H9 (cell line): Measurements from ENCODE around the gene DLEC1. TPM values are rescaled to one million over a fixed set of nuclear protein-coding genes. Genes with fewer than 3 reads are reported as not detected.

ENCODE experiments used
- DNase-seq: peaks from one replicate; pipeline ENCODE4 v3.0.0-alpha.2; 2017
- H2AFZ ChIP-seq: one replicate; pipeline ENCODE4 v1.6.1; 2013; ENCODE audit warnings: mild to moderate bottlenecking, low read length, control low read depth, moderate library complexity
- H2AK5ac ChIP-seq: 2 replicates; pipeline ENCODE4 v1.6.1; 2013; ENCODE audit warnings: low read length, control low read depth, mixed read lengths; ENCODE audit not compliant: insufficient read length
- H2BK120ac ChIP-seq: one replicate; pipeline ENCODE4 v1.6.1; 2013; ENCODE audit warnings: low read depth, mild to moderate bottlenecking, low read length, control low read depth, inconsistent platforms; ENCODE audit not compliant: poor library complexity, severe bottlenecking
- H2BK12ac ChIP-seq: 2 replicates; pipeline ENCODE4 v1.6.1; 2013; ENCODE audit warnings: low read length, control low read depth, mixed read lengths, low read depth; ENCODE audit not compliant: insufficient read length
- H2BK15ac ChIP-seq: 2 replicates; pipeline ENCODE4 v1.6.1; 2013; ENCODE audit warnings: low read depth, low read length, control low read depth
- H2BK20ac ChIP-seq: one replicate; pipeline ENCODE4 v1.6.1; 2013; ENCODE audit warnings: low read depth, mild to moderate bottlenecking, low read length, control low read depth, inconsistent platforms; ENCODE audit not compliant: poor library complexity, severe bottlenecking
- H2BK5ac ChIP-seq: 2 replicates; pipeline ENCODE4 v1.6.1; 2013; ENCODE audit warnings: low read length, control low read depth, mixed read lengths; ENCODE audit not compliant: insufficient read length
- H3K14ac ChIP-seq: 2 replicates; pipeline ENCODE4 v1.6.1; 2013; ENCODE audit warnings: low read length, control low read depth; ENCODE audit not compliant: insufficient read depth
- H3K18ac ChIP-seq: 2 replicates; pipeline ENCODE4 v1.6.1; 2013; ENCODE audit warnings: low read depth, mild to moderate bottlenecking, mixed read lengths, low read length, control low read depth; ENCODE audit not compliant: insufficient read length
- H3K23ac ChIP-seq: 2 replicates; pipeline ENCODE4 v1.6.1; 2013; ENCODE audit warnings: low read length, control low read depth, mixed read lengths, low read depth; ENCODE audit not compliant: insufficient read length
- H3K23me2 ChIP-seq: 2 replicates; pipeline ENCODE4 v1.6.1; 2013; ENCODE audit warnings: low read depth, mild to moderate bottlenecking, mixed read lengths, low read length, control low read depth; ENCODE audit not compliant: insufficient read length, poor library complexity, severe bottlenecking
- H3K27ac ChIP-seq: 2 replicates; pipeline ENCODE4 v1.5.1; 2013; ENCODE audit warnings: low read length, control low read depth, mixed read lengths, low read depth; ENCODE audit not compliant: insufficient read length
- H3K27me3 ChIP-seq: 2 replicates; pipeline ENCODE4 v1.6.1; 2013; ENCODE audit warnings: low read length, control low read depth, inconsistent platforms; ENCODE audit not compliant: insufficient read depth
- H3K4ac ChIP-seq: 2 replicates; pipeline ENCODE4 v1.6.1; 2013; ENCODE audit warnings: low read depth, mild to moderate bottlenecking, control low read depth, inconsistent platforms, low read length, moderate library complexity
- H3K4me1 ChIP-seq: 2 replicates; pipeline ENCODE4 v1.6.1; 2013; ENCODE audit warnings: low read length, control low read depth, inconsistent platforms; ENCODE audit not compliant: insufficient read depth
- H3K4me2 ChIP-seq: 2 replicates; pipeline ENCODE4 v1.6.1; 2013; ENCODE audit warnings: low read length, control low read depth, mixed read lengths; ENCODE audit not compliant: insufficient read length, insufficient read depth
- H3K56ac ChIP-seq: 2 replicates; pipeline ENCODE4 v1.6.1; 2013; ENCODE audit warnings: low read depth, mild to moderate bottlenecking, mixed read lengths, low read length, control low read depth; ENCODE audit not compliant: insufficient read length
- H3K79me1 ChIP-seq: 2 replicates; pipeline ENCODE4 v1.6.1; 2013; ENCODE audit warnings: low read depth, mild to moderate bottlenecking, moderate library complexity, low read length, control low read depth, inconsistent platforms; ENCODE audit not compliant: insufficient read depth, poor library complexity, severe bottlenecking
- H3K79me2 ChIP-seq: 2 replicates; pipeline ENCODE4 v1.6.1; 2013; ENCODE audit warnings: low read length, control low read depth, inconsistent platforms; ENCODE audit not compliant: insufficient read depth
- H3K9ac ChIP-seq: 2 replicates; pipeline ENCODE4 v1.6.1; 2013; ENCODE audit warnings: low read length, control low read depth, mixed read lengths; ENCODE audit not compliant: insufficient read length; ENCODE audit errors: extremely low read depth
- H3K9me3 ChIP-seq: one replicate; pipeline ENCODE4 v1.6.1; 2013; ENCODE audit warnings: low read depth, low read length, inconsistent platforms; ENCODE audit not compliant: control insufficient read depth
- H3T11ph ChIP-seq: one replicate; pipeline ENCODE4 v1.6.1; 2013; ENCODE audit warnings: mild to moderate bottlenecking, low read length, control low read depth, inconsistent platforms
- H4K20me1 ChIP-seq: one replicate; pipeline ENCODE4 v1.6.1; 2013; ENCODE audit not compliant: control insufficient read depth, insufficient read length, insufficient read depth
- H4K5ac ChIP-seq: 2 replicates; pipeline ENCODE4 v1.6.1; 2013; ENCODE audit warnings: low read depth, mild to moderate bottlenecking, mixed read lengths, low read length, control low read depth; ENCODE audit not compliant: insufficient read length
- H4K8ac ChIP-seq: replicated peaks from 2 replicates; pipeline ENCODE4 v1.6.1; 2013; ENCODE audit warnings: low read length, control low read depth, mixed read lengths, low read depth; ENCODE audit not compliant: insufficient read length
- H4K91ac ChIP-seq: 2 replicates; pipeline ENCODE4 v1.6.1; 2013; ENCODE audit warnings: low read depth, mild to moderate bottlenecking, moderate library complexity, mixed read lengths, low read length, control low read depth; ENCODE audit not compliant: insufficient read length
- H3K27ac Mint-ChIP-seq, 3 experiments: 2 replicates in 2 of 3; 3 replicates in 1 of 3; pipeline ENCODE4 v1.8.0; 2020 to 2021; ENCODE audit warnings: mixed read lengths in 3 of 3, mild to moderate bottlenecking in 1 of 3, moderate library complexity in 1 of 3
- H3K27me3 Mint-ChIP-seq: 2 replicates; pipeline ENCODE4 v1.8.0; 2021; ENCODE audit warnings: low read depth, mild to moderate bottlenecking, moderate library complexity, mixed read lengths
- H3K36me3 Mint-ChIP-seq, 3 experiments: 2 replicates in 2 of 3; 3 replicates in 1 of 3; pipeline ENCODE4 v1.8.0; 2020 to 2021; ENCODE audit warnings: low read depth in 3 of 3, mixed read lengths in 3 of 3; ENCODE audit not compliant: insufficient read depth in 1 of 3
- H3K4me1 Mint-ChIP-seq, 2 experiments: 2 replicates each; pipeline ENCODE4 v1.8.0; 2020; ENCODE audit warnings: mixed read lengths in 2 of 2
- H3K4me3 Mint-ChIP-seq, 2 experiments: 2 replicates in 1 of 2; 3 replicates in 1 of 2; pipeline ENCODE4 v1.8.0; 2020 to 2021; ENCODE audit warnings: mild to moderate bottlenecking in 2 of 2, mixed read lengths in 2 of 2, moderate library complexity in 1 of 2
- H3K9me3 Mint-ChIP-seq, 2 experiments: 2 replicates in 1 of 2; 3 replicates in 1 of 2; pipeline ENCODE4 v1.8.0; 2020; ENCODE audit warnings: mild to moderate bottlenecking in 2 of 2, mixed read lengths in 2 of 2, moderate library complexity in 1 of 2
- WGBS: extraction: QIAGEN DNeasy Blood & Tissue Kit; methylation state at CpG from one replicate; pipeline ENCODE4 v1.1.7; 2013; ENCODE audit warnings: missing lambda C conversion rate, low lambda C conversion rate, mixed read lengths; ENCODE audit not compliant: insufficient read length; ENCODE audit errors: extremely low coverage; 5-methylcytosine and 5-hydroxymethylcytosine counted together
- total RNA-seq: library from RNA; stranded (reverse); gene quantifications from 2 replicates; pipeline ENCODE4 v1.2.1, GENCODE V29; 2021
- TF ChIP-seq, protein P1 (sequence below): fragments of 200-600 bp; sonication (generic); conservative IDR thresholded peaks from 3 replicates; pipeline ENCODE4 v1.8.0; 2021; ENCODE audit warnings: antibody characterized with exemption, mild to moderate bottlenecking

The DLEC1 gene
- total RNA-seq, 1 experiment from 2014 or later = 2.1 TPM

DNA sequence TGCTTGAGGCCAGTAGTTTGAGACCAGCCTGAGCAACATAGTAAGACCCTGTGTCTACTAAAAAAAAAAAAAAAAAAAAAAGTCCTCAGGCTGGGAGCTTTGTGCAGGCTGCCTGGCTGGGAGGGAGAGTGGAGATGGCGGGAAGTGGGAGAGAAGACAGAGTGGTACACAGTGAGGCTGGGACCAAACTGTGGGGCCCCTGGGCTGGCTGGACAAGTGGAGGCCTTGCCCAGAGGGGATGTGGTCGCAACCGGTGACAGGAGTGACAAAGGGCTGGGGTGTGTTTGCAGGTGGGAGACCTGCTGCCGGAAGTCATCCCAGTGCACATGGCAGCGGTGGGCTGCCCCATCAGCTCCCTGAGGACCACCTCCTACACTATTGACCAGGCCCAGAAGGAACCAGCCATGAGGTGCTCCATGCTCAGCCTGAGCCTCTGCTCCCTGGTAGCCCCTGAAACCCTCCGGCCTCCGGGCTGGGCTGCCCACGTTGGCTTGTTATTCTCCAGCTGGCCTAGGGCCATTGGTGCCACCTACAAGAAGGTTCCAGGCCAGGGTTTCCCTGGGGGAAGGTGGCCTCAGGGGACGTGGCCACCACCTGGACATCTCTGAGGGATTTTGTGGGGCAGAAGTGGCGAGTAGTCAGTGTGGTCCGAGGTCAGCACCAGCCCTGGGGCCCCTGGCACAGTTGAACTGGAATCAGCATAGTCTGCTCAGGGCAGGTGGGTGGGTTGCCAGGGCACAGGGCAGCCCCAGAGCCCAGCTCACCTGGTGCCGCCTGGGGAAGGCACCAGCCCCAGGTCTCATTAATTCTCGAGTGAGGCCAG lies 75.3 kb downstream of the DLEC1 start:
- TF ChIP-seq, protein P1, sequence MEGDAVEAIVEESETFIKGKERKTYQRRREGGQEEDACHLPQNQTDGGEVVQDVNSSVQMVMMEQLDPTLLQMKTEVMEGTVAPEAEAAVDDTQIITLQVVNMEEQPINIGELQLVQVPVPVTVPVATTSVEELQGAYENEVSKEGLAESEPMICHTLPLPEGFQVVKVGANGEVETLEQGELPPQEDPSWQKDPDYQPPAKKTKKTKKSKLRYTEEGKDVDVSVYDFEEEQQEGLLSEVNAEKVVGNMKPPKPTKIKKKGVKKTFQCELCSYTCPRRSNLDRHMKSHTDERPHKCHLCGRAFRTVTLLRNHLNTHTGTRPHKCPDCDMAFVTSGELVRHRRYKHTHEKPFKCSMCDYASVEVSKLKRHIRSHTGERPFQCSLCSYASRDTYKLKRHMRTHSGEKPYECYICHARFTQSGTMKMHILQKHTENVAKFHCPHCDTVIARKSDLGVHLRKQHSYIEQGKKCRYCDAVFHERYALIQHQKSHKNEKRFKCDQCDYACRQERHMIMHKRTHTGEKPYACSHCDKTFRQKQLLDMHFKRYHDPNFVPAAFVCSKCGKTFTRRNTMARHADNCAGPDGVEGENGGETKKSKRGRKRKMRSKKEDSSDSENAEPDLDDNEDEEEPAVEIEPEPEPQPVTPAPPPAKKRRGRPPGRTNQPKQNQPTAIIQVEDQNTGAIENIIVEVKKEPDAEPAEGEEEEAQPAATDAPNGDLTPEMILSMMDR = no peak
- Histone ChIP-seq H3K9me3 (no peaks in the 10 kb centered on the region), H3K9ac (no peak overlapping the region), H4K20me1 (no peaks in the 10 kb centered on the region), H3K27ac (no peak overlapping the region), H2BK5ac (no peak overlapping the region), H2BK12ac (no peak overlapping the region), H2AFZ (no peak overlapping the region), H2BK120ac (no peak overlapping the region), H2BK20ac (no peak overlapping the region), H3K27me3 (no peaks in the 10 kb centered on the region), H3T11ph (no peak overlapping the region), H3K79me1 (no peaks in the 10 kb centered on the region), H3K4ac (no peak overlapping the region), H2BK15ac (no peak overlapping the region), H3K14ac (no peak overlapping the region), H2AK5ac (no peak overlapping the region), H3K23me2 (no peaks in the 10 kb centered on the region), H3K79me2 (no peaks in the 10 kb centered on the region), H4K5ac (no peak overlapping the region), H3K56ac (no peak overlapping the region), H4K8ac (no peak overlapping the region), H4K91ac (no peak overlapping the region), H3K18ac (no peak overlapping the region), H3K23ac (no peak overlapping the region), H3K4me1 (no peaks in the 10 kb centered on the region), H3K4me2 (no peak overlapping the region)
- Mint-ChIP-seq H3K27me3 (peaks cover 17% of the 10 kb centered on the region), H3K27ac (no peak overlapping the region), H3K36me3 (peaks cover 0 to 16% (median 0%) of the 10 kb centered on the region in 3 experiments; a peak in 3 of 7 replicates), H3K4me3 (no peak overlapping the region), H3K9me3 (no peaks in the 10 kb centered on the region; a peak in 1 of 5 replicates), H3K4me1 (peaks cover 0 to 3% of the 10 kb centered on the region in 2 experiments; a peak in 1 of 4 replicates)
- peak; percentile 23 for DNase-seq
- WGBS = no CpG with 5 or more reads among the region's 13 CpGs
